Measurements from ENCODE around the gene C2.

C2 gene

GRCh38 chr6:31927242-31927862 lies at the start of gene C2:
TSS of gene C2 (plus strand) at chr6:31927717. CDS start at chr6:31927753, 36 bp downstream.
- H3K36me3 ChIP-seq (ENCODE audit: control insufficient read depth in 5 of 5, insufficient read depth in 5 of 5, low read length in 5 of 5) = no peaks in the 10 kb centered on the region
- H3K4me1 ChIP-seq (ENCODE audit: control insufficient read depth in 5 of 5, insufficient read depth in 5 of 5, low read length in 5 of 5) = peaks cover 6 to 21% (median 16%) of the 10 kb centered on the region in 5 donors
- no peak within 1 kb of the TSS for H3K27ac ChIP-seq (ENCODE audit: low read depth, low read length)
- H3K27me3 ChIP-seq (ENCODE audit: control insufficient read depth in 5 of 5, insufficient read depth in 4 of 5, low read length in 5 of 5) = peaks cover 0 to 2% (median 0%) of the 10 kb centered on the region in 5 donors
- H3K9me3 ChIP-seq (ENCODE audit: control insufficient read depth in 5 of 5, low read length in 5 of 5) = no peaks in the 10 kb centered on the region
- peak within 1 kb of the TSS; percentile 11 to 60 (median 45) for H3K9ac ChIP-seq (ENCODE audit: low read length in 5 of 5)
- H3K4me3 ChIP-seq (ENCODE audit: low read depth in 1 of 5, low read length in 5 of 5) = peak within 1 kb of the TSS; percentile 47 to 76 (median 59)

GRCh38 chr6:31878222-31878621 lies 49.3 kb upstream of the C2 start:
- no peak overlapping the region for H3K4me3 ChIP-seq (ENCODE audit: low read depth in 1 of 5, low read length in 5 of 5)
- no peaks in the 10 kb centered on the region for H3K27me3 ChIP-seq (ENCODE audit: control insufficient read depth in 5 of 5, insufficient read depth in 4 of 5, low read length in 5 of 5)
- peaks cover 0 to 8% (median 3%) of the 10 kb centered on the region in 5 donors for H3K4me1 ChIP-seq (ENCODE audit: control insufficient read depth in 5 of 5, insufficient read depth in 5 of 5, low read length in 5 of 5)
- H3K9ac ChIP-seq (ENCODE audit: low read length in 5 of 5) = no peak overlapping the region
- peaks cover 0 to 37% (median 36%) of the 10 kb centered on the region in 5 donors for H3K36me3 ChIP-seq (ENCODE audit: control insufficient read depth in 5 of 5, insufficient read depth in 5 of 5, low read length in 5 of 5)
- H3K9me3 ChIP-seq (ENCODE audit: control insufficient read depth in 5 of 5, low read length in 5 of 5) = no peaks in the 10 kb centered on the region
- no peak overlapping the region for H3K27ac ChIP-seq (ENCODE audit: low read depth, low read length)

DNA sequence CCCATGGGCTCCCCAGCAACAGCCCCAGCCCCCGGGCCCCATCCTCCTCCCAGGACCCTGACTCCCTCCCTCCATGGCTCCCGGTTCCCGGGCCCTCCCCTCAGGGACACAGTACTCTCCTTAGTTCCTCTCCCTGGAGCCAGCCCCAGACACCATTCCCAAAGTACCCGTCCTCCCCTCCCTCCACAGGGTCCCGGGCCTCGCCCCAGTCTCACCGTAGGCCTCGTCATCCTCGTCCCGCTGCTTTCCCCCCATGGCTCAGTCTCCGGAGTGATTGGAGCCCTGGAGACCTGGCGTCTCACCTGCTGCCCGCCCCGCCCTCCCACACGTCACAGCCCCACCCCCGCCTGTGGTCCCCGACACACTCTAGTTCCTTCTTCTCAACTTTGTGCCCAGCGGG lies 48.8 kb upstream of the C2 start, which contains the start of gene SLC44A4:
SLC44A4 (minus strand) TSS at position 272 of the 400 bp plus-strand sequence; CDS start at position 255, 17 bp downstream.
- H3K27me3 ChIP-seq (ENCODE audit: control insufficient read depth in 5 of 5, insufficient read depth in 4 of 5, low read length in 5 of 5) = no peaks in the 10 kb centered on the region
- no peak within 1 kb of the TSS for H3K4me3 ChIP-seq (ENCODE audit: low read depth in 1 of 5, low read length in 5 of 5)
- H3K9ac ChIP-seq (ENCODE audit: low read length in 5 of 5) = no peak within 1 kb of the TSS
- no peaks in the 10 kb centered on the region for H3K9me3 ChIP-seq (ENCODE audit: control insufficient read depth in 5 of 5, low read length in 5 of 5)
- H3K27ac ChIP-seq (ENCODE audit: low read depth, low read length) = no peak within 1 kb of the TSS
- peaks cover 0 to 42% (median 41%) of the 10 kb centered on the region in 5 donors for H3K36me3 ChIP-seq (ENCODE audit: control insufficient read depth in 5 of 5, insufficient read depth in 5 of 5, low read length in 5 of 5)
- peaks cover 0 to 8% (median 3%) of the 10 kb centered on the region in 5 donors for H3K4me1 ChIP-seq (ENCODE audit: control insufficient read depth in 5 of 5, insufficient read depth in 5 of 5, low read length in 5 of 5)

- Histone ChIP-seq H3K4me1 (ENCODE audit: control insufficient read depth in 5 of 5, insufficient read depth in 5 of 5, low read length in 5 of 5) (peaks cover 0 to 8% (median 3%) of the 10 kb centered on the region in 5 donors), H3K9ac (ENCODE audit: low read length in 5 of 5) (no peak overlapping the region), H3K36me3 (ENCODE audit: control insufficient read depth in 5 of 5, insufficient read depth in 5 of 5, low read length in 5 of 5) (peaks cover 0 to 46% (median 45%) of the 10 kb centered on the region in 5 donors), H3K27me3 (ENCODE audit: control insufficient read depth in 5 of 5, insufficient read depth in 4 of 5, low read length in 5 of 5) (no peaks in the 10 kb centered on the region), H3K4me3 (ENCODE audit: low read depth in 1 of 5, low read length in 5 of 5) (no peak overlapping the region), H3K27ac (ENCODE audit: low read depth, low read length) (no peak overlapping the region), H3K9me3 (ENCODE audit: control insufficient read depth in 5 of 5, low read length in 5 of 5) (no peaks in the 10 kb centered on the region)
Observed at GRCh38 chr6:31879143-31879542, 48.4 kb upstream of the C2 start.

DNA sequence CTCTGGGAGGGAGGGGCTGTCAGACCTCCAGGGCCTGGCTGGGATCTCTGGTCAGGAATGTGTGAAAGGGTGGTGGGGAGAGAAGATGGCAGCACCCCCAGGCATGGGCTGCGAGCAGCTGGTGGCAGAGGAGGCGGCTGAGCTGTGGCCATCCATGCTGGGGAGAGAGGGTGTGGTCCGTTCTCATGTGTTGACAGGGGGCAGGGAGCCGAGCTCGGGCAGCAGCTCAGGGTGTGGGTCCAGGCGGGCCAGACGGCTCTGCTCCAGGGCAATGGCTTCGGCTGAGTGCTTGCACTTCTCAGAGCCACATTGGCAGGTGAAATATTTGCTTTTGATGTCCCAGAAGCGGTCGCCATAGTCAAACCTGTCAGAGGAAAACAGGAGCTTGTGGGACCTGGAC lies 47.6 kb upstream of the C2 start:
- peaks cover 0 to 53% (median 52%) of the 10 kb centered on the region in 5 donors for H3K36me3 ChIP-seq (ENCODE audit: control insufficient read depth in 5 of 5, insufficient read depth in 5 of 5, low read length in 5 of 5)
- no peak overlapping the region for H3K27ac ChIP-seq (ENCODE audit: low read depth, low read length)
- no peaks in the 10 kb centered on the region for H3K27me3 ChIP-seq (ENCODE audit: control insufficient read depth in 5 of 5, insufficient read depth in 4 of 5, low read length in 5 of 5)
- no peak overlapping the region for H3K4me3 ChIP-seq (ENCODE audit: low read depth in 1 of 5, low read length in 5 of 5)
- no peaks in the 10 kb centered on the region for H3K9me3 ChIP-seq (ENCODE audit: control insufficient read depth in 5 of 5, low read length in 5 of 5)
- H3K9ac ChIP-seq (ENCODE audit: low read length in 5 of 5) = no peak overlapping the region
- H3K4me1 ChIP-seq (ENCODE audit: control insufficient read depth in 5 of 5, insufficient read depth in 5 of 5, low read length in 5 of 5) = peaks cover 0 to 8% (median 3%) of the 10 kb centered on the region in 5 donors

DNA sequence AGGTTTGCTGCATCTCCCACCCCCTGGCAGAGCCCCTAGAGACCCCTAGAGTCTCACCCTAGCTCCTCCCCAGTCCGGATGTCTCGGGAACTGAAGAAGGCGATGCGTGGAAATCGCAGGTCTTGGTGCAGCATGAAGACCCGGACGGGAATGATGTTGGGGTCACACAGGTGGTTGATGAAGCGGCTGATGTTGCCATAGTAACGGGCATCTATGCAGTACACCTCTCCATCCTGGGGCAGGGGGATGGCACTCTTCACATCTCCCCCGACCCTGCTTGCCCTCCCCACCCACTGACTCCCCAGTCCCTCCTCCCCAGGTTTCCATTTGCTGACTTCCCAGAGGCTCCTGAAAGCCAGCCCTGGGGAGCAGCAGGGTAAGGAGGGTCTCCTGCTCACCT lies 46.9 kb upstream of the C2 start:
- Histone ChIP-seq H3K9ac (ENCODE audit: low read length in 5 of 5) (no peak overlapping the region), H3K4me3 (ENCODE audit: low read depth in 1 of 5, low read length in 5 of 5) (no peak overlapping the region), H3K27me3 (ENCODE audit: control insufficient read depth in 5 of 5, insufficient read depth in 4 of 5, low read length in 5 of 5) (no peaks in the 10 kb centered on the region), H3K36me3 (ENCODE audit: control insufficient read depth in 5 of 5, insufficient read depth in 5 of 5, low read length in 5 of 5) (peaks cover 0 to 59% (median 57%) of the 10 kb centered on the region in 5 donors), H3K27ac (ENCODE audit: low read depth, low read length) (no peak overlapping the region), H3K9me3 (ENCODE audit: control insufficient read depth in 5 of 5, low read length in 5 of 5) (no peaks in the 10 kb centered on the region), H3K4me1 (ENCODE audit: control insufficient read depth in 5 of 5, insufficient read depth in 5 of 5, low read length in 5 of 5) (peaks cover 0 to 8% (median 3%) of the 10 kb centered on the region in 5 donors)

- H3K36me3 ChIP-seq (ENCODE audit: control insufficient read depth in 5 of 5, insufficient read depth in 5 of 5, low read length in 5 of 5) = peaks cover 0 to 64% (median 62%) of the 10 kb centered on the region in 5 donors
- peaks cover 0 to 8% (median 3%) of the 10 kb centered on the region in 5 donors for H3K4me1 ChIP-seq (ENCODE audit: control insufficient read depth in 5 of 5, insufficient read depth in 5 of 5, low read length in 5 of 5)
- H3K9me3 ChIP-seq (ENCODE audit: control insufficient read depth in 5 of 5, low read length in 5 of 5) = no peaks in the 10 kb centered on the region
- no peak overlapping the region for H3K9ac ChIP-seq (ENCODE audit: low read length in 5 of 5)
- H3K27me3 ChIP-seq (ENCODE audit: control insufficient read depth in 5 of 5, insufficient read depth in 4 of 5, low read length in 5 of 5) = no peaks in the 10 kb centered on the region
- H3K4me3 ChIP-seq (ENCODE audit: low read depth in 1 of 5, low read length in 5 of 5) = no peak overlapping the region
- no peak overlapping the region for H3K27ac ChIP-seq (ENCODE audit: low read depth, low read length)
Observed at GRCh38 chr6:31881136-31881859, 46.2 kb upstream of the C2 start.

DNA sequence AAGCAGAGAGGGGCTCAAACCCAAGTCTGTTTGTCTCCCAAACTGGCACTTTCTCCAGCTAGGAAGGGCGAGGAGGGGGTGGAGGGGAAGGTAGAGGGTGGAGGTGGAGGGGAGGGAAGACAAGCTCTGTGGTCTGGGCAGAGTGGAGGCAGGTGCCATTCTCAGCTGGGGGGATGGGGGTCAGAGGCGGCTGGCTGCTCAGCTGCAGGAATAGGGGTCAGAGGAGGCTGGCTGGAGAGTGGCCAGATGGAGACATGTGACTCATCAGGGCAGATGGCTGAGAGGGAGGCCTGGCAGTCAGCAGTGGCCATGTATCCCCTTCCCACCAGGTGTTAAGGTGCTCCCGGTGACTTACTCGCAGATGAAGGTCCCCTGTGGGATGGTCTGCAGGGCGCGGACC lies 45.2 kb upstream of the C2 start:
- no peaks in the 10 kb centered on the region for H3K27me3 ChIP-seq (ENCODE audit: control insufficient read depth in 5 of 5, insufficient read depth in 4 of 5, low read length in 5 of 5)
- peaks cover 0 to 74% (median 72%) of the 10 kb centered on the region in 5 donors for H3K36me3 ChIP-seq (ENCODE audit: control insufficient read depth in 5 of 5, insufficient read depth in 5 of 5, low read length in 5 of 5)

GRCh38 chr6:31883676-31884075 lies 43.8 kb upstream of the C2 start:
- Histone ChIP-seq H3K4me3 (ENCODE audit: low read depth in 1 of 5, low read length in 5 of 5) (no peak overlapping the region), H3K9me3 (ENCODE audit: control insufficient read depth in 5 of 5, low read length in 5 of 5) (no peaks in the 10 kb centered on the region), H3K27me3 (ENCODE audit: control insufficient read depth in 5 of 5, insufficient read depth in 4 of 5, low read length in 5 of 5) (no peaks in the 10 kb centered on the region), H3K36me3 (ENCODE audit: control insufficient read depth in 5 of 5, insufficient read depth in 5 of 5, low read length in 5 of 5) (peaks cover 0 to 87% (median 84%) of the 10 kb centered on the region in 5 donors), H3K9ac (ENCODE audit: low read length in 5 of 5) (no peak overlapping the region), H3K27ac (ENCODE audit: low read depth, low read length) (no peak overlapping the region), H3K4me1 (ENCODE audit: control insufficient read depth in 5 of 5, insufficient read depth in 5 of 5, low read length in 5 of 5) (no peaks in the 10 kb centered on the region)

More for the DNA sequence above, 45.2 kb upstream of the C2 start:
- H3K4me1 ChIP-seq (ENCODE audit: control insufficient read depth in 5 of 5, insufficient read depth in 5 of 5, low read length in 5 of 5) = peaks cover 0 to 3% (median 0%) of the 10 kb centered on the region in 5 donors
- no peak overlapping the region for H3K9ac ChIP-seq (ENCODE audit: low read length in 5 of 5)
- no peak overlapping the region for H3K4me3 ChIP-seq (ENCODE audit: low read depth in 1 of 5, low read length in 5 of 5)
- H3K9me3 ChIP-seq (ENCODE audit: control insufficient read depth in 5 of 5, low read length in 5 of 5) = no peaks in the 10 kb centered on the region
- H3K27ac ChIP-seq (ENCODE audit: low read depth, low read length) = no peak overlapping the region

DNA sequence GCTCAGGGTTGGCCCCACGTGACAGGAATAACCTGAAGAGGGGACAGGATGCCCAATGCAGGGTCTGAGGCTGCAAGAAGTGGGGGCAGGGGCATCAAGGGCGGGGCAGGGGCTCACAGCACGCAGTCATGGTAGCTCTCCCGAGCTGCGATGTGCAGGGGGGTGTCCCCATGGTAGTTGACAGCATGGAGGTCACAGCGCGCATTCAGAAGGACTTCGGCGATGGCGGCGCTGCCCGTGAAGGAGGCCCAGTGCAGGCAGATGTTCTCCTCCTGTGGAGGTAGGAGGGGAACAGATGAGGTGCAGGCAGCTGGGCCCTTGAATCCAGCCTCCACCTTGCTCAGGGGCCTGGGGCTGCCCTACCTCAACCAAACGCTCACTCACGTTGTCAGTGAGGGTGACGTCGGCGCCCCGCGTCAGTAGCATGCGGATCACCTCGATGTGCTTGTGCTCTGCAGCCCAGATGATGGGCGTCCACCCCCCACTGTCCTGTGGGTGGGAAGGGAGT lies 42.9 kb upstream of the C2 start:
- no peak overlapping the region for H3K27ac ChIP-seq (ENCODE audit: low read depth, low read length)
- no peaks in the 10 kb centered on the region for H3K27me3 ChIP-seq (ENCODE audit: control insufficient read depth in 5 of 5, insufficient read depth in 4 of 5, low read length in 5 of 5)
- no peak overlapping the region for H3K9ac ChIP-seq (ENCODE audit: low read length in 5 of 5)
- peaks cover 0 to 94% (median 91%) of the 10 kb centered on the region in 5 donors for H3K36me3 ChIP-seq (ENCODE audit: control insufficient read depth in 5 of 5, insufficient read depth in 5 of 5, low read length in 5 of 5)
- H3K4me3 ChIP-seq (ENCODE audit: low read depth in 1 of 5, low read length in 5 of 5) = no peak overlapping the region
- H3K4me1 ChIP-seq (ENCODE audit: control insufficient read depth in 5 of 5, insufficient read depth in 5 of 5, low read length in 5 of 5) = no peaks in the 10 kb centered on the region
- no peaks in the 10 kb centered on the region for H3K9me3 ChIP-seq (ENCODE audit: control insufficient read depth in 5 of 5, low read length in 5 of 5)
